Renal cortex interstitium (tissue), 11 donors: Measurements from ENCODE around the gene GPD1L. TPM values are rescaled to one million over a fixed set of nuclear protein-coding genes. Genes with fewer than 3 reads are reported as not detected.
"Not testable (repeated sequence)": the region's sequence is repeated elsewhere in the genome, so short reads cannot be mapped to it uniquely, and the experiment has no call there.

Experiments
- DNase-seq, 11 donors: peaks; one replicate each; pipeline ENCODE4 v3.0.0-alpha.2; 2013; ENCODE audit warnings: low read depth in 9 of 11, low spot score in 4 of 11; ENCODE audit errors: extremely low read depth in 1 of 11
- polyA plus RNA-seq, 3 donors: library from polyadenylated mRNA; unstranded; fragments of 120-200 nt; gene quantifications; one replicate each; pipeline ENCODE4 v1.2.1, GENCODE V29; 2013; ENCODE audit not compliant: insufficient read length in 3 of 3

The GPD1L gene
- polyA plus RNA-seq, 3 donors, result 17.0 to 18.3 (median 17.9) TPM

DNA sequence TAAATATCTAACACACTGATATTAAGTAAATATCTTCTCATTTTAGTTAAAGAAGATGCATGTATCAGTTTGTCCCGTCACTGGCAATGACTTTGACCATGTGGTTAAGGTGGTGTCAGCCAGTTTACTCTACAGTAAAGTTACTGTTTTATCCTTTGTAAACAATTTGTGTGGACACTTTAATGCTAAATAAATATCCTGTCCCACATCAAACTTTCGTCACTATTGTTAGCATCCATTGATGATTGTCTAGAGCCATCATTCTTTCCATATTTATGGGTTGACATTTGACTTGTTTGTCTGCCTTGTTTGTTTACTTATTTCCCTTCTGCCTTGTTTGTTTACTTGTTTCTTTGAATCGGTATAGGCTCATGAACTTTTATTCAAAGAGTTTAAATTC, 11.0 kb upstream of the GPD1L start:
- DNase-seq, result no peak

DNA sequence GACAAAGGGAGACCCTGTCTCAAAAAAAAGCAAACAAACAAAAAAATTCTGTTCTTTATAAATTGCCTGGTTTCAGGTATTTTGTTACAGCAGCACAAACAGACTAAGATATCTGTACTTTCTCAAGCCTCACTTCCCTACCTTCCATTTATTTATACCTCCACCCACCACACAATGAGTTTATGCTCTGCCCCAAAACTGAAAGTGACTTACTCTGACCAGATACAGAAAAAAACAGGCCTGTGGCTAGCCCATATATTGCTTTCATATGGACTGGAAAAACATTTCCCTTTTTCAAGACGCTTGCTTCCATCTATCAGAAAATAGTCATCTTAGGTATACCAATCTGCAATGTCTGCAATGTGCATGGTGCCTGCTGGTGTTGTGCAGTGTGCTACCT, 8.7 kb upstream of the GPD1L start:
- DNase-seq, result no peak

DNA sequence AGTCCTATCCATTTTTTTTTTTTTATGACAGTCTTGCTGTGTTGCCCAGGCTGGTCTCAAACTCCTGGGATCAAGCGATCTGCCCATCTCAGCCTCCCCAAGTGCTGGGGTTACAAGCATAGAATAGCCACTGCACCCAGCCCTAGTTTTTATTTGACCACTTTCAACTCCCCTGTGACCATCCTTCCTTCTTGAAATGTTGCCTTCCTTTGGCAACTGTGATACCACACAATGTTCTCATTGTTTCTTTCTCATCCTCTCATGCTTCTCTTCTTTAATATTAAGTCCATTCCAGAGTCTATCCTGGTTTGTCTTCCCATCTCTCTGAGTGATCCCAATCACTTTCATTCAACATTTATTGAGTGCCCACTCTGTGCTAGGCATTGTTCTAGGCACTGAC, 7.9 kb upstream of the GPD1L start:
- no peak for DNase-seq

DNA sequence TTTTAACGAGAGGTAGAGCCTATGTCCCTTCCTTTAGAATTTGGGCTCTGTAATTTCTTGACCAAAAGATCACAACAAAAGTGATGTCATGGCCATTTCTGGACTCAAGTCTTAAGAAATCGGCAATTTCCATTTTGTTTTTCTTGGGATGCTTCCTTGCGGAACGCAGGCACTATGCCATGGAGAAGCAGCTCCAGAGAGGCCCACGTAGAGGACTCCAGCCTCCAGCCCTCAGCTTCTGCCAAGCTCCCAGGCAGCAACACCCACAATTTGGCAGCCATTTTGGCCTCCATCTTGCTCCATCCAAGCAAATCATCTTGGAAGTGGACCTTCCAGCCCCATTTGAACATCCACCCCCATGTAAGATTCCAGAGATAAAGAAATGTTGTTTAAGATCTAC, 6.0 kb upstream of the GPD1L start:
- no peak for DNase-seq

GRCh38 chr3:32102289-32102688, 4.1 kb upstream of the GPD1L start:
- no peak for DNase-seq

DNA sequence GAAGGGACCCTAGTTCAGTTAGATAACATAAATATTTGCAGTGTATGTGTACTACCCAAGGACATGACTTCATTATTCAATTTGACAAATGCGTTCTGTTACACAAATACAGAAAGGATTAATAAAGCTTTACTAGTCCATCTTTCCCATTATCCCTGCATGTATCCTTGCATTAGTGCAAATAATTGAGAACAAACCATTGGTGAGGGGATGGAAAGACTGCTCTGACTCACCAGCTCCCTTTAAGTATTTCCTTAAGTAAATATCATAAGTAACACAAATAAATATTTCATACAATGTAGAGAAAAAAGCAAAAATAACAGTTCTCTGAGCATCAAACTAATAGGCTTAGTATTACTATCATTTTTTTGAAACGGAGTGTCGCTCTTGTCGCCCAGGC, 1.9 kb upstream of the GPD1L start:
- DNase-seq, result no peak

DNA sequence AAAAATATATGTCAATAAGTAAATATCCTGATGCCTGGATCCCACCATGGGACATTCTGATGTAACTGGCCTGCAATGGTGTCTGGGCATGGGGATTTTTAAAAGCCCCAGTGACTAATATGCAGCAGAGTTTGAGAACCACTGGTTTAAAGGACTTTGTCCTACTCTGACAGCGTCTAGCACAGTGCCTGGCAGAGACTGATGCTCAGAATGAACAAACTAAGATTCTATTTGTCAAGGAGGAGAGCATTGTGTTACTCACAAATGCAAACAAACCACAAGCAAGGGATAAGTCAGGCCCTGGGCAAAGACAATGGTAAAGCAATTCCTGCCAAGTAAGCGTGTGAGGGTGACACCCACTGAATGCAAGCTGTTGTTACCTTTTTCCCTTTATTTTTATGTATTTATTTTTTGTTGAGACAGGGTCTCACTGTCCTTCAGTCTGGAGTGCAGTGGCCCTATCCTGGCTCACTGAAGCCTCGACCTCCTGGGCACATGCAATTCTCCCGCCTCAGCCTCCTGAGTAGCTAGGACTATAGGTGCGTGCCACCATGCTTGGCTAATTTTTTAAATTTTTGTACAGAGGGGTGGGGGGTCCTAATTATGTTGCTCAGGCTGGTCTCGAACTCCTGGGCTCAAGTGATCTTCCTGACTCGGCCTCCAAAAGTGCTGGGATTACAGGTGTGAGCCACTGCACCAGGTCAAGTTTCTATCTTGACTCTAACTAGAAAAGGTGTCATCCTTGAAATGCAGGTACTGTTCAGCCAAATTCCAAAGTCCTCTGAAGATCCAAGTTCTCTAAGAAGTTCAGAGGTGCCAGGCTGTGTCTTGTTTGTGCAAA, 909 bp upstream of the GPD1L start:
- DNase-seq, result no peak

DNA sequence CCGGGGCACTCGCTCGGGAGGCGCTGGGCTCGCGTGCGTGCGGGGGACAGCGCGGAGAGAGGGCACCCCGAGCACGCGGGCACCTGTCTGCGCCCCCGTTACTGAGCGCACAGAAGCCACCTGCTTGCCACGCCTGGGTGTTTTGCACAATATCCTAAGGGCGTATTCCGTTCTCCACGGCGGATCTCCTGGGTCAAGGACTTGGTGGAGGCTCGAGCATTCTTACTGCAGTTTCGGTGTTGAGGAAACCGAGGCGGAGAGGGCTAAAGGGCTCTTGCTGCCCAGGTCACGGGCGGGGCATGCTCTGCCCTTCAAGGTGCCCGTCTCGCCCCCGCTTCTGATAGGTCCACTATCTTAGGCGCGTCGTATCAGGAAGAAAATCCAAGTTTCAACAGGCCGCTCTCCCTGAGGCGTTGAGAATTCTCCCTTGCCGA, 526 bp downstream of the GPD1L start:
- peak in 2 of 11 donors; percentile 2 to 18 for DNase-seq

- not testable (repeated sequence) for DNase-seq
These were observed 1.8 kb downstream of the GPD1L start for GRCh38 chr3:32108224-32108623.

- DNase-seq, result peak in 1 of 11 donors; percentile 11
These were observed 2.8 kb downstream of the GPD1L start for GRCh38 chr3:32109256-32109655.

DNA sequence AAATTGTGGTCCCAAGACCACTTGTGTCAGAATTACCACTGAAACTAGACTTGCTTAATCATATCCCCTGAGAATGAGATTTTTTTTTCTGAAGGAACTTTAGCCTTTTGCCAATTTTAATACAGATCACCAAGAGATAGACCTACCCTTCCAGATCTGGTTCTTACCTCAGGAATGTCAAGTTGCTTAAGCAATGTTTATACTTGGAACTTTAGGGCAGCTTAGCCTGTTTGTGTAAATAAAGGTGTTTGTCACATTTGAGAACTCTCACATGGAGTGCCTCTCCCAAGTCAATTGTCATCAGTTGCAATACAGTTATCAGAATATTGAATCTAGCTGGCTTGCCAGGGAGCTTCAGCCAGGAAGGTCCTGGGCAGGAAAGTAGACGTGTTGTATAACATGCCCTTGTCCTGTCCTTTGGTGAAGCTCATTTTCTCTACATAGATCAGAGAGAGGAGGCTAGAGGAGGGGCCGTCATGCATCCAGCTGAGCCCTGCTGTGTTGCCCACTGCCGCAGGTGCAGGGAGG, 3.9 kb downstream of the GPD1L start:
- DNase-seq, result no peak

DNA sequence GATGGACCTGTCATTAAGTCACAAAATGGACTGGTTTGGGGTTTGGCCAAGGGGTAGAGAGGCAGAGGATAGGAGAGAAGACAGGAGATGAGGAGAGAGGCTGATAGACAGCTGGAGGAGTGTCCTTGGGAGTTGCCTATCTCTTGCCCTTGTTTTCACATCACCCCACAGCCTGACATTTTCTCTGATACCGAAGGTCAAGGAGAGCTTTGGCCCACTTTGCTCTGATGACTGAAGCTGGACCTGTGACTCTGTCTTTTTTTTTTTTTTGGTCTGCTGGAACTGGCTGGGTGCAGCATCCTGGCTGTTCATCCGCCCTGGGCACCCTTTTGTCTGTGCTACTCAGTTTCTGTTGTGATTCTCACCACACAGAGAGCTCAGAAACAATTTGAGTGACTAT, 5.1 kb downstream of the GPD1L start:
- no peak for DNase-seq

- DNase-seq, result no peak
These were observed 7.1 kb downstream of the GPD1L start for GRCh38 chr3:32113566-32113965.

- DNase-seq, result no peak
These were observed 7.6 kb downstream of the GPD1L start for GRCh38 chr3:32113981-32114545.

DNA sequence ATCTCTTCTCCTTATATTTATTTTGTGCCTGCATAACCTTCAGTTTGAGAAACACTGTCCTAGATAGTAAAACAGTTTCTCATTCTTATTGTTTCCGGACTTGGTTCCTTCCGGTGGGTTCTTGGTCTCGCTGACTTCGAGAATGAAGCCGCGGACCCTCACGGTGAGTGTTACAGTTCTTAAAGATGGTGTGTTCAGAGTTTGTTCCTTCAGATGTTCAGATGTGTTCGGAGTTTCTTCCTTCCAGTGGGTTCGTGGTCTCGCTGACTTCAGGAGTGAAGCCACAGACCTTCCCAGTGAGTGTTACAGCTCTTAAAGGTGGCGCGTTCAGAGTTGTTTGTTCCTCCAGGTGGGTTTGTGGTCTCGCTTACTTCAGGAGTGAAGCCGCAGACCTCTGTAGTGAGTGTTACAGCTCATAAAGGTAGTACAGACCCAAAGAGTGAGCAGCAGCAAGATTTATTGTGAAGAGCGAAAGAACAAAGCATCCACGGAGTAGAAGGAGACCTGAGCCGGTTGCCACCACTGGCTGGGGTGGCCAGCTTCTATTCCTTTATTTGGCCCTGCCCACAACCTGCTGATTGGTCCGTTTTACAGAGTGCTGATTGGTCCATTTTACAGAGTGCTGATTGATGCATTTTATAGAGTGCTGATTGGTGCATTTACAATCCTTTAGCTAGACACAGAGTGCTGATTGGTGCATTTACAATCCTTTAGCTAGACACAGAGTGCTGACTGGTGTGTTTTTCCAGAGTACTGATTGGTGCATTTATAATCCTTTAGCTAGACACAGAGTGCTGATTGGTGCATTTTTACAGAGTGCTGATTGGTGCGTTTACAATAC, 8.3 kb downstream of the GPD1L start:
- not testable (repeated sequence) for DNase-seq

DNA sequence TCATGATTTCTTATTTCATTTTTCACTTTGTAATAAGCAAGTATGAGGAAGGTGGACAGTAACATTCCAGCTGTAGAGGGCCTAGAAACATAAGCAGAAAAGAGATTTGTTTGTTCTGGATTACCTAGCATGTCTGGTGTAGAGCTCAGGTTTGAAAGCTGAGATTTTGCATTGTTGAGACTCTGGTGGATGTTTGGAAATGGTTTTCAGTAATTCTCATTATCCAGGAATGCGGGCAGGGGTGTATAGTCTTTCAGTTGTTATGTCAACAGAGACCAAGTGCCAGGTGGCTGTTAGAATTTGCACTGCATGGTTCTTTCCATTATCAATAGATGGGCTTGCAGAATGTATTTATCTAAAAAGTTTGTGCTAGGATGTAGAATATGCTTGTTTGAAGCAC, 10.9 kb downstream of the GPD1L start:
- no peak for DNase-seq

GRCh38 chr3:32118215-32118614, 11.8 kb downstream of the GPD1L start:
- DNase-seq, result no peak

- DNase-seq, result no peak
These were observed 14.1 kb downstream of the GPD1L start for GRCh38 chr3:32120471-32120870.

DNA sequence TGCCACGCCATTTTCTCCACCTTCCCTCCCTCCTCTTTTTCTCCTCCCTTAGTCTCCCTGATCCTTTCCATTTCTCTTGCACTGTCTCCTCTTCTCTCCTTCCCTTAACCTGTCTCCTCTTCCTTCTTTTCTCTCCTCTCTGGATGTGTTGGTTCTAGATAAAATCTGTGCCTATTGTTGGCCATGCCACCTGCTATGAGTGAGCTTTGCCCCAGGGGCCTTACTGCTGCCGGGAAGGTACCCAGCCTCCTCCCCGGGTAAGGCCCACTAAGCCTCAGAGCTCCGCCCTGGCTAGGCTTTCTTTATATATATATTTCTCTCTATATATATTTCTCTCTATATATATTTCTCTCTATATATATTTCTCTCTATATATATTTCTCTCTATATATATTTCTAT, 14.7 kb downstream of the GPD1L start:
- DNase-seq, result no peak

DNA sequence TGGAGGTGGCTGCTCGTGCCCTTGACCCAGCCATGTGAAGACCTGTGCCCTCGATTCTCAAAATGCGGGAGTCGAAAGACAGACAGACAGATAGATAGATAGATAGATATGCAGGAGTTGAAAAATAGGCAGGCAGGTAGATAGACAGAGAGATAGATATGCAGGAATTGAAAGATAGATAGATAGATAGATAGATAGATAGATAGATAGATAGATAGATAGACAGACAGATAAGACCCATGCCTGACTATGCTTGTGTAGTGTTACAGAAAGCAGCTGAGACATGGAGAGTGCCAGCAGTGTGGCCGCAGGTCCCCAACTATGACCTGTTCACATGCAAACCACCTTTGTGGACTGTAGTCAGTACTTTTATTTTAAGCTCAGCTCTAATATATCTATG, 17.2 kb downstream of the GPD1L start:
- no peak for DNase-seq
